HG03103 (cell line): ENCODE measurements around the gene METTL16.

Source experiments
- ATAC-seq: cut with Tn5 transposase; IDR thresholded peaks from one replicate; pipeline ENCODE4 v1.9.1; 2021; ENCODE audit warnings: low read depth; ENCODE audit not compliant: unreplicated experiment

METTL16 gene

GRCh38 chr17:2397247-2398171 lies 114.2 kb downstream of the METTL16 start:
- ATAC-seq = no peak

DNA sequence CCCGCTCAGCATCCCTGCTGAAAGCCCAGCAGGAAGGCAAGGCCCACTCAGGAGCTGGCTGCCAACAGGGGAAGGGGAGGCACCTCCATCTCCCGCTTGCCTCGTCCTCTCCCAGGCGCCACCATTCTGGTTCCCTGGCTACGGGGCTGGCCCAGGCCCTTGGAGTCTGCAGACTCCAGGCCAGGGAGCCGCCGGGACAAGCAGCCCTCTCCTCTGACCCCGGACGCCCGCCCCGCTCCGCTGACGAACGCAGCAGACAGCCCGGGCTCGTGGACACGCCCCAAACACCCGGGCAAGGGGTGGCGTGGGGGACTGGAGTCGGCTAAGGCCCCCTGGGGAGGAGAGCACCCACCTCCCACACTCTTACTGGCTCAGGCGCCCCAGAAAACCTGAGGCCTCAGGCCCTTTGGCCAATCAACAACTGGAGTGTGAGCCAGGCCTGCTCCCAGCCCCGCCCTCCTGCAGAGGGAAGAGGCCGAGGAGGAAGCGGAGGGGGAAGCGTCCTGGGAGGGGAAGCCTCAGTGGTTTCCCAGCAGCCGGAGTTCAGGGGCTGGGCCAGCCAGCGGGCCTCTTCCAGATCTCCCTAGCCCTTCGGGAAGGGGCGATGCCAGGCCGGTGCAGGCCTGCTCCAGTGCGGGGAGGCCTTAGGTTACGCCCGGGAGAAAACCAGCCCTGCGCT lies 115.0 kb downstream of the METTL16 start:
- no peak for ATAC-seq

DNA sequence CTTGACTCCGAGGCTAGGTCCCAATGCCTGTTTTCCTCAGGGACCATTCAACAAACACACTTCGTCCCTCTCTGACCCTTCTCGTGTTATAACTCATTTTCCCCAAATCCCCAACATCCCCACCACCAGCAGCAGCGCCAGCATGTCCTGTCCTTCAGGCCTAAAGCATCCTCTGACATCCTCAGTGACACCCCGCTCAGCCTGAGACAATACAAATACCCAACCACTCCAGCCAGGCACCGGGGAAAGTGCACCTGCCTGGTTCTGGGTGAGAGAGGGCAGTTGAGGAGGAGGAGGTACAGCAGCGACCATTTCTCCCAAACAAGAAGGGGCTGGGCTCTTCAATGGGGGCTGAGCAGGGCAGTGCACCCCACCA lies 115.5 kb downstream of the METTL16 start:
- no peak for ATAC-seq

DNA sequence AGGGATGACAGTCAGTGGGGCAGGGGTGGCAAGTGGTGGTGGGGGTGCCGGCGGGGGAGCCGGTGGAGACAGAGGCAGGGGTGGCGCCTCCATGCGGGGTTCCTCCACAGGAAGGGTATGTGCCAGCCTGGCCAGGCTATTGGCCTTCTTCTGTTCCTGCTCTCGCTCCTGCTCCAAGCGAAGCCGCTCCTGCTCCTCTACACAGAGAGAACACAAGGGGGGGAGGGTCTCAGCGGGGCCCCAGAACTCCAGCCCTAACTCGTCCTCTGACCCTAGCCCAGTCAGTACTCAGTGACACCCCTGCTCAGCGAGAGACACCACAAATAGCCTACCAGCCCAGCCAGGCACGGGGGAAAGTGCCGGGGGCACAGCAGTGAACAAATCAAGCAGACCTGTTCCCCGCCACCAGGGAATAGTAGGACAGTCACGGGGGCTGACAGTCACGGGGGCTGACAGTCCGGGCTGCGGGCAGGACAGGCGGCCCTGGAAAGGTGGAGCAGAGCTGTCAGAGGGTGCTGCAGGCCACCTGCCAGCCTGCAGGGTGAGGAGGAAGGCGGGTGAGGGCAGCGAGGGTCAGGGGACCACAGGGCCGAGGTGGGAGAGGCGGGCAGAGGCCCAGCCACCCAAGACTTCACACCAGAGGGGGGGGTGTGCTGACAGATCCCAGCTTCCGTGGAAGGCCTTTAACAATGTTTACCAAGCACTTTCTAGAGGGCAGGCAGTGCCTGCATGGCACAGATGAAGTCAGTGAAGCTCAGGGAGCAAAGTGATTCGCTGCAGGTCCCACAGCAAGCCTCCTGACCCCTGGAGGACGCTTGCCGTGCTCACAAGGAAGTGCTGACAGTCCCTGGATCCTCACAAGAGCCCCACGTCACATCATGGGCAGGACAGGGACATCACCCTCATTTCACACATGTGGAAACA lies 116.2 kb downstream of the METTL16 start:
- ATAC-seq = no peak

DNA sequence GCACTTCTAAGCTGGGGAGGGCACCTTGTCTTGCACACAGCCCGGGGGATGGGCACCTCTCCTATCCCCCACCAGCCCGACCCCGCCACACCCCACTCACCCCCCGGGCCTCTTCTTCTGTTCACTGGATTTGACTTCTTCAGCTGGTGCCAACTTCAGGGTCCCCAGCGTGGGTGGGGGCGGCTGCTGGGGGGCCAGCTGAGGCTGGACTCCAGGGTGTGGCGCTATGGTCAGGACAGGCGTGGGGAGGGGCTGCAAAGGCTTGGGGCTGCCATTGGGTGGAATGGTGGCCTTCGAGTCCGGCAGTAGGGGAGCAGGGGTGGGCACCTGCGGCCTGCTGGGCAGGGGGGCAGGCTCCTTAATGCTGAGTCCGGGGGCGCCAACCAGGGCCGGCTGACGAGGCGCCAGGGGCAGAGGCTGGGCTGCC lies 116.9 kb downstream of the METTL16 start:
- no peak for ATAC-seq

- ATAC-seq = no peak
Measured at GRCh38 chr17:2393954-2394749, 117.5 kb downstream of the METTL16 start.

DNA sequence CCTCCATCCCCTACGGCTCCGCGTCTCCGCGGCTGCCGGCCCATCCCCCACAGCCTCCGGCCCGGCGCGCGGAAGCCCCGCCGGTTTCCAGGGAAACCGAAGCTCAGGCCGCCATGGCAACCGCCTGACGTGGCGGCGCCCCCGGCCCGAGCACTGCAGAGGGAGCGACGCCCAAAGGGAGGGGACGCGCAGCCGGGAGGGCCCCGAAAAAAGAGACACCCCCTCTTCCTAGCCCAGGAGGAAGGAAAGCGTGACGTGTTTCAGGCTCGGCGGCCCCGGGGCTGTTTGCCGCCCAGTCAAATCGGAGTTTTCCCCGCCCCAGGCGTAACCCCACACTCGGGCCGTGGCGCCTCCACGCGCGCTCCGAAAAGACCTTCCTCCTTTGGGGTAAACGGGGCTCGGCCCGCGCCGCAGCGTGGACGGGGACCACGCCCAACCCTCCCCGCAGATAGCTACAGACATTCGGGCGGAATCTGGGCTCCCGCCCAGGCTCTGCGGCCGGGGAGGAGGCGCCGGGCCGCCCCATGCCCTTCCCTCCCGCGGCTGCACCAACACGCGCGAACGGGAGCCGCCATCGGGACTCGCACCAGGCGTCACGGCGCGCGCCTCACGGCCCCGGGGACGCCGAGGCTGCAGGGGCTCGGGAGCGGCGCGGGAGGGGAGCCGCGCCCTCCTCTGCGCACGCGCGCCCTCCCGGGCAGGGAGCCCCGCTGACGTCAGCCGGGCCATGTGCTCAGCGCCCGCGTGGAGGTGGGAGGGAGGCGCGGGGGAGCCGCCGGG lies 118.3 kb downstream of the METTL16 start:
- peak; percentile 18 for ATAC-seq

GRCh38 chr17:2392252-2393173 lies 119.2 kb downstream of the METTL16 start:
- peak; percentile 47 for ATAC-seq

GRCh38 chr17:2391597-2392251 lies 120.0 kb downstream of the METTL16 start:
- ATAC-seq = no peak

GRCh38 chr17:2390199-2390836 lies 121.4 kb downstream of the METTL16 start:
- no peak for ATAC-seq

- ATAC-seq = no peak
Measured at GRCh38 chr17:2388683-2389055, 123.0 kb downstream of the METTL16 start.

DNA sequence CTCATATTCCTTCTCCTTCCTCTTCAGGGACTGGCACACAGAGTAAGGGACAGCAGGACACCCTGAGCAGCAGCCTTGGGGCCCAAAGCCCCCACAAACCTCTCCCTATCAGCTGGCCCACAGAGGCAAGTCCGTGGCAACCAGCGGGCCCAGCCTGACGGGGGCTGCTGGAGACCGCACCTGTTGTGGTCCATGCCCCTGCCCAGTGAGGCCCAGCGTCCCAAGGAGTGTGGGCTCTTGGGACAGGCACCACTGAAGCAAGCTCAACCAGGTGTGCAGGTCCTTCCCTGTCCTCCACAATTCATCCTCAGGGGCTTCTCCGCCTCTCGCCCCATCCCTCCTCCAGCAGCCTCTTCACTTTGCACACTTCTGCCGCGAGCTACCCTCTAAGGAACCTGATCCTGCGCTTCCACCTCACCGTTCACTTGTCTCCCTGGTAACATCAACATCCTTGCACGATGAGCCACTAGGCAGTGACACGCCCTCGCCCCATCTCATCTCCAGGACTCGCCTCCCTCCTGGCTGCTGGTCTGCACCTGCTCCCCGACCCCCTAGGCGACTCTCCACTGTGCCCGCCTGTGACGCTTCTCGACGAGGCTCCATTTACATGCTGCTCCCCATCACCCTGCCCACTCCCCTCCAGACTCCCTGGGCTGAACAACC lies 123.5 kb downstream of the METTL16 start:
- no peak for ATAC-seq

GRCh38 chr17:2387086-2388019 lies 124.3 kb downstream of the METTL16 start:
- ATAC-seq = no peak

DNA sequence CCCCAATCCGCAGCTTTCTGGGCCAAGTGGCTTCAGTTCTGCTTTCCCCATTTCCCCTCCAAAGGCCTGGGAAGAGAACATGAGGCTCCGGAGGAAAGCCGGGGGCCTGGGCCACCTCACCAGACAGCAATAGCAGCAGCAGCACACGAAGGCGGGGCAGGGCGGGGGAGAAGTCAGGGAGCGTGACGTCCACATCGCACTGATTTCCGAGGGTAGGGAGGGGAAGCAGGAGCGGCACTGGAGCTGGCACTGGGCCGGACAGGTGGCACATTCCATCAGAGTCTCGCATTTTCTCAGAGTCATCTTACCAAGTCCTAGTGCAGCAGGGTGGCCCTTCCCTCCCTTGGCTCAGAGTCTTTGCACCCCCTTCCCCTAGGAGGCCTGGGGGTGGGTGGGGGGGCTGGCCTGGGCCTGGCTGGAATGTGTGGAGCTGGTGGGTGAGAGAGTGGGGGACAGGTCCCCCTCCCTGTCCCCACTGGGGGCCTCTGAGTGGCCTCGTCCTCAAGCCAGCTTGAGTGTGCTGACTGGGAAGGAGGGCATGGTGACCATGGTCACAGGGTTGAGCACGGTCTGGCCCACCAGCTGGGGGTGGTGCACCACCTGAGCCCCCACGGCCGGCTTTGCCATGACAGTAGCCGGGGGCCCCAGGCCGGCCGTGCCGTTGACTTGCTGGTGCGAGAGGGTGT lies 125.1 kb downstream of the METTL16 start:
- no peak for ATAC-seq
